HG02884 (cell line): ENCODE data around the gene CELF5.

Experiments used
- ATAC-seq: cut with Tn5 transposase; IDR thresholded peaks from one replicate; pipeline ENCODE4 v1.9.1; 2021; ENCODE audit warnings: mild to moderate bottlenecking, moderate library complexity; ENCODE audit not compliant: unreplicated experiment

The CELF5 gene

DNA sequence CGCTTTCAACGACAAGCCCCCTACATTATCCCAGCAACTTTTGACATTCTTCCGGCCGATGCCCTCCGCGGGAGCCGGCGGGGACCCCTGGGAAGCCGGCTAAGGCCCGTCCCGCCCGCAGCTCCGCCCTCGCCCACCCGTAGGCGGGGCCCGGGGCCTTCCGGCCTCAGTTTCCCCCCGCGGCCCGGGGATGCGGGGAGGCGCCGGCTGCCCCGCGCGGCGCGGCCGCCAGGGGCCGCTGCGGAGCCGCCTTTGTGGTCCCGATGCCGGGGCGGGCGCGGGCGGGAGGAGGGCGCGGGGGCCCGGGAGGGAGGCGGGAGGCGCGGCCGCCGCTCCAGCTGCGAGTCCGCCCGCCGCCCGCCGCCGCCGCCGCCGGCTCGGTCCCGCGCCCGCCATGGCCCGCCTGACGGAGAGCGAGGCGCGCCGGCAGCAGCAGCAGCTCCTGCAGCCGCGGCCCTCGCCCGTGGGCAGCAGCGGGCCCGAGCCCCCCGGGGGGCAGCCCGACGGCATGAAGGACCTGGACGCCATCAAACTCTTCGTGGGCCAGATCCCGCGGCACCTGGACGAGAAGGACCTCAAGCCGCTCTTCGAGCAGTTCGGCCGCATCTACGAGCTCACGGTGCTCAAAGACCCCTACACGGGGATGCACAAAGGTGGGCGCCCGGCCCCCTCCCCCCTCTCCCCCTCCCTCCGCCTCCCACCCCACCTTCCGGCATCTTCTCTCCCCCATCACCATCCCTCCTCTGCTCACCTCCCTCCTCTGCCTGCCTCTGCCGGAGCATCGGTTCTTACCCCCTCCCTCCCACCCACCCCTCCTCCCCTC lies at the start of gene CELF5:
TSS of gene CELF5 (plus strand) at position 316 of the 823 bp plus-strand sequence. CDS start at position 395, 79 bp downstream.
- no peak for ATAC-seq

- ATAC-seq, result no peak
Measured at GRCh38 chr19:3175781-3176714, 48.4 kb upstream of the CELF5 start.

- no peak for ATAC-seq
Measured at GRCh38 chr19:3176715-3177501, 47.6 kb upstream of the CELF5 start.

- ATAC-seq, result no peak
Measured at GRCh38 chr19:3178377-3178972, 46.0 kb upstream of the CELF5 start, which contains the start of gene S1PR4. TSS of gene S1PR4 (plus strand) at chr19:3178769. CDS start at chr19:3178793, 24 bp downstream.

- ATAC-seq, result no peak
Measured at GRCh38 chr19:3178973-3179738, 45.3 kb upstream of the CELF5 start.

DNA sequence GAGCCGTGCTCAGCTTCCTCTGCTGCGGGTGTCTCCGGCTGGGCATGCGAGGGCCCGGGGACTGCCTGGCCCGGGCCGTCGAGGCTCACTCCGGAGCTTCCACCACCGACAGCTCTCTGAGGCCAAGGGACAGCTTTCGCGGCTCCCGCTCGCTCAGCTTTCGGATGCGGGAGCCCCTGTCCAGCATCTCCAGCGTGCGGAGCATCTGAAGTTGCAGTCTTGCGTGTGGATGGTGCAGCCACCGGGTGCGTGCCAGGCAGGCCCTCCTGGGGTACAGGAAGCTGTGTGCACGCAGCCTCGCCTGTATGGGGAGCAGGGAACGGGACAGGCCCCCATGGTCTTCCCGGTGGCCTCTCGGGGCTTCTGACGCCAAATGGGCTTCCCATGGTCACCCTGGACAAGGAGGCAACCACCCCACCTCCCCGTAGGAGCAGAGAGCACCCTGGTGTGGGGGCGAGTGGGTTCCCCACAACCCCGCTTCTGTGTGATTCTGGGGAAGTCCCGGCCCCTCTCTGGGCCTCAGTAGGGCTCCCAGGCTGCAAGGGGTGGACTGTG lies 44.6 kb upstream of the CELF5 start:
- no peak for ATAC-seq

GRCh38 chr19:3183721-3184641 lies 40.5 kb upstream of the CELF5 start:
- ATAC-seq, result no peak

DNA sequence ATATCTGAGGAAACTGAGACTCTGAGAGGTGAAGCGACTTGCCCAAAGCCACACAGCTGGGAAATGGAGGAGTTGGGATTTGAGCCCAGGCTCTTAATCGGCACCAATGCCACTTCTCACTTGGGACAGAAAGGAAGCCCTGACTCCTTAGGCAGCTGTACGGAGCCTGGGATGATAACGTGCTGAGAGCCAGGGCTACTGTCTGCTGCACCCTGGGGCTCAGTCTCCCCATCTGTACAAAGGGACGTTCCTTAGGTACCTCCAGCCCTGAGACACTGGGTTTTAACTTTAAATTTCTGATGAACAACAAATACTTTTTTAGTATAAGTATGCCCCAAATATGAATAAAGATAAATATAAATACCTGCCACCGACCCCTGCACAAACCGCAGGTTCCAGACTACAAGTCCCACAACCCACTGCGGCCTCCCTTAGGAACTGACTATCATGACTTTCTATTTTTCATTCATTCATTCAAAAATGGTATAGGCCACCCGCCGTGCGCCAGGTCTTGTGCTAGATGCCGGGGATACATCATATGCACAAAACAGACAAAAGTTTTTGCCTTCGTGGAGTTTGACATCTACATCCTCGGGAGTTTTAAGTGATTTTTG lies 39.5 kb upstream of the CELF5 start:
- ATAC-seq, result peak; percentile 20

DNA sequence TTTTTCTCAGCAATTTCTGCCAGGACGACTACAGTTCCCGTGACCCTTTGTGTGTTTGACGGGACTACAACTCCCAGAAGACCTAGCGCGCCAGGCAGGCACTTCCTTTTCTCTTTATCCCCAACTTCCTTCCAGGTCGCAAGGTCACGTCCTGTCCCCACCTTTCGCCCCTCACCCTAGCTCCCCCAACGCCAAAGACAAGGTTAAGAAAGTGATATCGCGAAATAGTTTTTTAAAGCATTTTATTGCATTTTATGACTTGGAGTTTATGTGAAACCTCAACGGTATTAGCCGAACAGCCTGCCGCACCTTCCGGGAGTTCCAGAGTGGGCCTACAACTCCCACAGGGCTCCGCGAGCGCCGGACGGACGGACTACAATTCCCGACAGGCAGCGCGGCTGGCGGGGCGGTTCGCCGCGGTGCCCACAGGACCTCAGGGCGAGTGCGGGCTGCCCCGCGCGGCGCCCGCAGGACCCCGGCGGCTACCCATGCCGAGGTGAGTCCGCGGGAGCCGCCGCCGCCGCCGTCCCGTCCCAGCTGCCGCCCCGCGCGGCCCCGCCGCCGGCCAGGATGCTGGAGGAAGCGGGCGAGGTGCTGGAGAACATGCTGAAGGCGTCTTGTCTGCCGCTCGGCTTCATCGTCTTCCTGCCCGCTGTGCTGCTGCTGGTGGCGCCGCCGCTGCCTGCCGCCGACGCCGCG lies 38.9 kb upstream of the CELF5 start, which contains the start of gene NCLN:
TSS of gene NCLN (plus strand) at position 470 of the 699 bp plus-strand sequence. CDS start at position 571, 101 bp downstream.
- ATAC-seq, result peak; percentile 71

- no peak for ATAC-seq
Measured at GRCh38 chr19:3186160-3186688, 38.2 kb upstream of the CELF5 start.

DNA sequence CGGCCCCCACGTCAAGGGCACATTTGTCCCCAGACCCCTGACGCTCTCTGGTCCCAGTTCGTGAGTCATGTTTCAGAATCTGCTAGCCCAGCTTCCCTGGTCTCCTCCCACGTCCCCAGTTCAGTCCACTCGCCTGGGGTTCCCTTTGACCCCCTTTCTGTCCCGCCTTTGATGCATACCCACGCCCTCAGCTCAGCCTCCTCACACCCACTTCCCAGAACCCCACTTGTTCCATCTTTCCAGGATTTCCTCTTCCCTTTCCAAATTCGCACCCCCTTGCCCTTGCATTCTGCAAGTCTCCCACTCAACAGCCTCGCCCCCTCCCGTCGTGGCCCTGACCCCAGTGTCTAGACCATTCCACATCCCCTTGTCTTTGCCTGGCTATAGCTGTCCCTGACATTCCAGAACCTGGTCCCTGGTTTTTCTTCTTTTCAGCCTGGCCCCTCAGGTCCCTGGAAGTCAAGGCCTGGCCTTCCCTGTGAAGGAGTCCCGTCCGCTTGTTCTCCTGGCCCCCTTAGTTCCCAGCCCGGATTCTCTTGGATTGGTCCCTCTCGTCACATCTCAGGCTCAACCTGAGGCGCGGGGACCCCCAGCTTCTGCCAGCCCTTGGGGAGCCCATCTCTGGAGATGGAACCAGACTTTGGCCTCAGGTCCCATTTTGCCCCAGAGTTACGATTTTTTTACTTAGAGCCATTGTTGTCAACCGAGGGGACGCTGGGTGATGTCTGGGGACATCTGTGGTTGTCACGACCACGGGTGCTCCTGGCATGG lies 37.4 kb upstream of the CELF5 start:
- ATAC-seq, result no peak

DNA sequence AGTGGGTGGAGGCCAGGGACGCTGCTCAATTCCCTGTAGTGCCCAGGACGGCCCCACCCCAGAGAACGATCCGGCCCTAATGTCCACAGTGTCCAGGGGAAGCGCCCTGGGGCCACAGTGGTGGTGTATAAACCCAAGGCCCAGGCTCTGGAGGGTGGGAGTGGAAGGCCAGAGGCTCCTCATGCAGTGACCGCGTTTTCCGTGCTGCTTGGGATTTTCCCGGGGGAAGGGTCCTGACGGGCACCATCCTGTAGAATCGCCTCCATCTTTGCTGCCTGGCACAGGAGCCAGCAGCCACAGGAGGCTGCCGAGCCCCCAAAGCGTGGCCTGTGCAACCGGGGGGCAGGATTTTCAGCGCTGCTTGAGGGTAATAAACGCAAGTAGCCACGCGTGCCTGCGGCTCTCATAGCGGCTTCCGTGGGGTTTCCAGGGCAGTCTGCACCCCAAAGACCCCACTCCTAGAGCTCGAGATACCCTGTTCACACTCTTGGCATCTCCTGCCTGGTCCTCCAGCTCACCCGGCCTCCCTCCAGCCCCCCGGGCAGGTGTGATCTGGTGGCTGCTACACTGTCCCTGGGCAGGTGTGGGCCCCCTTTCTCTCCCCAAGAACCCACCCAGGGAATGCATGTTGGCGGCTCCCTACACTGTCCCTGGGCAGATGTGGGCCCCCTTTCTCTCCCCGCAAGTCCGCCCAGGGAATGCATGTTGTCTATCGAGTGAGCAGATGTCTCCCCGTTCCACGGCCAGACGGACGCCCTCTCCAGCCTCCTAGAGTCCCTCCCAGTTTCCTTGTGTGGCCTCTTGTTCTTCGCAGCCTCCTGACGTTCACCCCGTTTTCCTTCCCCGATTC lies 36.6 kb upstream of the CELF5 start:
- no peak for ATAC-seq

DNA sequence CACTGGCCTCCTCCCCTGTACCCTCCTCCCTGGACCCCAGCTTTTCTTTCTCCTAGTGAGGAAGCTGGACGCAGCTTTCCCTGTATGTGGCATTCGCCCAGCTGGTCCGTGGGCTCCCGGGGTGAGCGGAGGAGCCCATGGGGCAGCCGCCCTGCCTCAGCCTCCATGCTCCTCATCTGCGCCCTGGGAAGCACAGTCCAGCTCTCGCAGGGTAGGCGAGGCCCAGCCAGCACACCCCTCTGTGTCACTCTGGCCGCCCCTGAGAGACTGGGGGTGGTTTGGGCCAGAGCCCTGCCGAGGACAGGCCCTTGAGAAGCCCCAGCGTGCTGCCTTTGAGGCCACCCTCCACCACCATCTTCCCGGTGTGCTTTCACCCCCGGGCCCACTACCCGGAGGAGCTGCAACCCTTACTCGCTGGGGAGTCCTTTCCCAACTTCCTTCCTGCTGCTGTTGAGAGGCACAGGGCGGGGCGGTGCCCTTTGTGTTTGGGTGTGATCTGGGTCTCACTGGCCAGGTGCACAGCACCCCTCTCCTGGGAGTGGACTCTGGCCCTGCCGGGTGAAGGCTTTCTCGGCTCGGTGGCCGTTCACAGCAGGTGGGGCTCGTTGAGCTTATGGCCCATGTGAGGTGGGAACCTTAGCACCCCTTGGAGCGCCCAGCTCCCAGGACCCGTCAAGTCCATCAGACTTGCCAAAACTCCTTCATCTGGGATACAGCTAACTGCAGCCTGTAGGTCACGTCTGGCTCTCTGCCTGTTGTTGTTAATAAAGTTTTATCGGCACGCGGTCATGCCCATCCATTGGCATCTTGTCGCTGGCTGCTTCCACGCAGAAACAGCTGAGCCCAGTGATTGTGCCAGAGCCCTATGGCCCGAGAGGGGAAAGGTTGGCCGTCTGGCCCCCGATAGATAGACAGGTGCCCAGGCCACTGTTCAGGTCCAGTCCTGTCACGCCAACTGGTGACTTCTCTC lies 35.5 kb upstream of the CELF5 start:
- ATAC-seq, result no peak
